PC-9 (cell line): ENCODE results near the gene TUBA4B. TPM values are rescaled to one million over a fixed set of nuclear protein-coding genes. Genes with fewer than 3 reads are reported as not detected.

ENCODE experiments used
- BruUV-seq: library from RNA; stranded (reverse); fragments of 400-500 nt; replicated peaks from 2 replicates; lab custom pipeline; 2021; lab: Mats Ljungman, UMichigan
- CTCF ChIA-PET: fragments of 300-600 bp; sonication (Branson Sonifier 250); formaldehyde crosslinking; loops from one replicate; lab custom pipeline; 2022; ENCODE audit warnings: antibody characterized with exemption; lab: Charles Lee
- POLR2A ChIA-PET: fragments of 300-600 bp; sonication (Branson Sonifier 250); formaldehyde crosslinking; loops from one replicate; lab custom pipeline; 2022; ENCODE audit warnings: antibody characterized with exemption; ENCODE audit not compliant: unreplicated experiment; lab: Charles Lee
- DNase-seq, 2 experiments: peaks; one replicate each; pipeline versions ENCODE4 v3.0.0 to v3.0.0-alpha.2; 2015 to 2022; ENCODE audit warnings: mixed read lengths in 1 of 2
- H2AFZ ChIP-seq: fragments of 200-600 bp; sonication (generic); 2 replicates; pipeline ENCODE4 v1.8.1; 2017; ENCODE audit warnings: antibody characterized with exemption
- H3F3A ChIP-seq: fragments of 200-600 bp; sonication (generic); 2 replicates; pipeline ENCODE4 v1.8.1; 2017; ENCODE audit warnings: antibody characterized with exemption, mild to moderate bottlenecking, low read depth; ENCODE audit not compliant: insufficient read depth
- H3K27ac ChIP-seq: fragments of 200-600 bp; sonication (generic); 2 replicates; pipeline ENCODE4 v1.6.1; 2016; ENCODE audit warnings: mixed run types
- H3K27me3 ChIP-seq: fragments of 200-600 bp; sonication (generic); 2 replicates; pipeline ENCODE4 v1.6.1; 2016; ENCODE audit warnings: low read depth, mixed run types; ENCODE audit not compliant: insufficient read depth
- H3K36me3 ChIP-seq: fragments of 200-600 bp; sonication (generic); 2 replicates; pipeline ENCODE4 v1.6.1; 2016; ENCODE audit warnings: low read depth, mixed run types
- H3K4me1 ChIP-seq: fragments of 200-600 bp; sonication (generic); replicated peaks from 2 replicates; pipeline ENCODE4 v1.6.1; 2016; ENCODE audit warnings: mixed run types; ENCODE audit not compliant: insufficient read depth
- H3K4me2 ChIP-seq: fragments of 200-600 bp; sonication (generic); 2 replicates; pipeline ENCODE4 v1.6.1; 2017; ENCODE audit warnings: mixed run types
- H3K4me3 ChIP-seq: fragments of 200-600 bp; sonication (generic); 2 replicates; pipeline ENCODE4 v1.6.1; 2016; ENCODE audit warnings: mixed run types
- H3K79me2 ChIP-seq: fragments of 200-600 bp; sonication (generic); 2 replicates; pipeline ENCODE4 v1.6.1; 2017; ENCODE audit warnings: low read depth, mixed run types
- H3K9me2 ChIP-seq: fragments of 200-600 bp; sonication (generic); 2 replicates; pipeline ENCODE4 v1.8.1; 2017; ENCODE audit warnings: mild to moderate bottlenecking; ENCODE audit not compliant: insufficient read depth
- H3K9me3 ChIP-seq: fragments of 200-600 bp; sonication (generic); 2 replicates; pipeline ENCODE4 v1.8.1; 2016; ENCODE audit warnings: low read depth; ENCODE audit not compliant: insufficient read depth
- H4K20me1 ChIP-seq: fragments of 200-600 bp; sonication (generic); 2 replicates; pipeline ENCODE4 v1.8.1; 2017; ENCODE audit not compliant: insufficient read depth
- CTCF ChIP-seq: fragments of 200-600 bp; sonication (generic); conservative IDR thresholded peaks from 2 replicates; pipeline ENCODE4 v1.6.1; 2017; ENCODE audit warnings: mixed run types, antibody characterized with exemption, mild to moderate bottlenecking, moderate library complexity
- EZH2 ChIP-seq: fragments of 200-600 bp; sonication (generic); IDR thresholded peaks from 2 replicates; pipeline ENCODE4 v1.8.0; 2017; ENCODE audit warnings: antibody characterized with exemption, low read depth
- intact Hi-C: fragments of 100-400 bp; cut with micrococcal nuclease; formaldehyde crosslinking; loops from one replicate; pipeline ENCODE4 v1.10.0; 2022; ENCODE audit not compliant: unreplicated experiment
- total RNA-seq: library from RNA; stranded (reverse); gene quantifications from 2 replicates; pipeline ENCODE4 v1.2.3, GENCODE V29; 2021

Gene TUBA4B
- total RNA-seq, 1 experiment from 2014 or later = not detected

GRCh38 chr2:219219784-219220532 lies 33.1 kb upstream of the TUBA4B start:
- ChIA-PET CTCF (no interaction called here), POLR2A (no interaction called here)
- Histone ChIP-seq H3K4me1 (peaks cover 13% of the 10 kb centered on the region), H3K79me2 (peaks cover 7% of the 10 kb centered on the region), H3K9me3 (no peaks in the 10 kb centered on the region), H2AFZ (no peak overlapping the region), H3F3A (peaks cover 16% of the 10 kb centered on the region; the same call in 1 of the 2 replicates), H3K36me3 (no peaks in the 10 kb centered on the region), H4K20me1 (no peaks in the 10 kb centered on the region), H3K9me2 (no peaks in the 10 kb centered on the region), H3K4me3 (no peak overlapping the region), H3K4me2 (no peak overlapping the region), H3K27me3 (no peaks in the 10 kb centered on the region), H3K27ac (no peak overlapping the region)
- intact Hi-C loops = loop anchor here (1.0 to 2.0 kb wide), 2 partner anchors 9 to 59 kb away; partner anchors contain the start of genes ANKZF1, ATG9A and NHEJ1
- no peak for DNase-seq
- no TSS peak for BruUV-seq
- TF ChIP-seq CTCF (no peak), EZH2 (no peak)

- H3F3A ChIP-seq = peaks cover 16% of the 10 kb centered on the region; the same call in 1 of the 2 replicates
- TF ChIP-seq CTCF (no peak), EZH2 (no peak)
- no peaks in the 10 kb centered on the region for H4K20me1 ChIP-seq
- ChIA-PET CTCF (no interaction called here), POLR2A (no interaction called here)
- H3K27ac ChIP-seq = no peak overlapping the region
- no TSS peak for BruUV-seq
- H3K4me2 ChIP-seq = no peak overlapping the region
- no peaks in the 10 kb centered on the region for H3K9me3 ChIP-seq
- no peaks in the 10 kb centered on the region for H3K27me3 ChIP-seq
- peaks cover 7% of the 10 kb centered on the region for H3K79me2 ChIP-seq
- intact Hi-C loops = no loop called here
- no peak overlapping the region for H3K4me3 ChIP-seq
- H2AFZ ChIP-seq = no peak overlapping the region
- H3K4me1 ChIP-seq = peaks cover 13% of the 10 kb centered on the region
- no peaks in the 10 kb centered on the region for H3K9me2 ChIP-seq
- no peaks in the 10 kb centered on the region for H3K36me3 ChIP-seq
- no peak for DNase-seq
Measured at GRCh38 chr2:219220652-219221402, 32.2 kb upstream of the TUBA4B start.

- no peak for TF ChIP-seq CTCF
- Histone ChIP-seq H3F3A (peaks cover 16% of the 10 kb centered on the region; the same call in 1 of the 2 replicates), H3K9me3 (no peaks in the 10 kb centered on the region), H2AFZ (no peak overlapping the region), H3K9me2 (no peaks in the 10 kb centered on the region), H4K20me1 (no peaks in the 10 kb centered on the region), H3K27me3 (no peaks in the 10 kb centered on the region), H3K4me2 (no peak overlapping the region), H3K4me3 (no peak overlapping the region), H3K79me2 (no peaks in the 10 kb centered on the region), H3K27ac (no peak overlapping the region), H3K36me3 (no peaks in the 10 kb centered on the region), H3K4me1 (peaks cover 6% of the 10 kb centered on the region)
- POLR2A ChIA-PET = no interaction called here
- intact Hi-C loops = no loop called here
- no peak for DNase-seq
- CTCF ChIA-PET = no interaction called here
- BruUV-seq = no TSS peak
Measured at GRCh38 chr2:219221957-219222518, 31.0 kb upstream of the TUBA4B start.
